GM12878 (cell line): ENCODE results near the gene NDOR1. TPM values are rescaled to one million over a fixed set of nuclear protein-coding genes. Genes with fewer than 3 reads are reported as not detected.

Source experiments
- DPF2 ChIP-seq: fragments of 450-650 bp; IDR thresholded peaks from 2 replicates; pipeline ENCODE4 v1.6.1; 2017; ENCODE audit warnings: mild to moderate bottlenecking
- EGR1 ChIP-seq, 2 experiments: IDR thresholded peaks; 1 replicate in 1 of 2; 2 replicates in 1 of 2; pipeline ENCODE4 v1.6.1; 2011 to 2012; ENCODE audit warnings: low read depth in 2 of 2, low read length in 2 of 2, borderline replicate concordance in 1 of 2, mild to moderate bottlenecking in 1 of 2, moderate library complexity in 1 of 2
- ELK1 ChIP-seq: IDR thresholded peaks from 2 replicates; pipeline ENCODE4 v1.6.1; 2012; ENCODE audit warnings: low read depth, low read length, improper control_type of control experiment
- ETV6 ChIP-seq, 2 experiments: fragments of 450-650 bp in 1 of 2; IDR thresholded peaks in 1 of 2; conservative IDR thresholded peaks in 1 of 2; 2 replicates each; pipeline ENCODE4 v1.6.1; 2014; ENCODE audit warnings: antibody characterized with exemption in 1 of 2, borderline replicate concordance in 1 of 2, low read depth in 1 of 2, mild to moderate bottlenecking in 1 of 2, moderate library complexity in 1 of 2
- FOXM1 ChIP-seq: IDR thresholded peaks from 2 replicates; pipeline ENCODE4 v1.6.1; 2012; ENCODE audit warnings: low read depth, mild to moderate bottlenecking, inconsistent platforms, low read length, moderate library complexity
- HDAC2 ChIP-seq: fragments of 200-600 bp; sonication (generic); IDR thresholded peaks from 2 replicates; pipeline ENCODE4 v1.6.1; 2017
- IKZF1 ChIP-seq: fragments of 450-650 bp; conservative IDR thresholded peaks from 2 replicates; pipeline ENCODE4 v1.6.1; 2017; ENCODE audit warnings: antibody characterized with exemption, mild to moderate bottlenecking
- KAT2A ChIP-seq: conservative IDR thresholded peaks from 2 replicates; pipeline ENCODE4 v1.6.1; 2011; ENCODE audit warnings: low read depth, low read length; ENCODE audit not compliant: control insufficient read depth
- POU2F2 ChIP-seq: IDR thresholded peaks from 3 replicates; pipeline ENCODE4 v1.6.1; 2011; ENCODE audit warnings: low read depth, mild to moderate bottlenecking, low read length, borderline replicate concordance
- RBBP5 ChIP-seq: fragments of 200-600 bp; sonication (generic); conservative IDR thresholded peaks from 2 replicates; pipeline ENCODE4 v1.6.1; 2016
- RELA ChIP-seq: fragments of 450-650 bp; IDR thresholded peaks from 2 replicates; pipeline ENCODE4 v1.8.0; 2014; ENCODE audit warnings: borderline replicate concordance; ENCODE audit not compliant: partially characterized antibody
- SP1 ChIP-seq: IDR thresholded peaks from one replicate; pipeline ENCODE4 v1.6.1; 2011; ENCODE audit warnings: low read depth, low read length
- SPI1 ChIP-seq: IDR thresholded peaks from 2 replicates; pipeline ENCODE4 v1.6.1; 2011; ENCODE audit warnings: low read depth, mild to moderate bottlenecking, low read length, moderate library complexity, borderline replicate concordance; ENCODE audit not compliant: insufficient read depth
- SREBF2 ChIP-seq: IDR thresholded peaks from 2 replicates; pipeline ENCODE4 v1.6.1; 2012; ENCODE audit warnings: mild to moderate bottlenecking, low read length
- TBL1XR1 ChIP-seq: IDR thresholded peaks from 2 replicates; pipeline ENCODE4 v1.6.1; 2012; ENCODE audit warnings: low read depth, low read length, improper control_type of control experiment
- ZNF274 ChIP-seq: IDR thresholded peaks from one replicate; pipeline ENCODE4 v1.8.0; 2011; ENCODE audit not compliant: insufficient read length, insufficient read depth
- polyA plus RNA-seq, 11 experiments: library from polyadenylated mRNA; depleted of rRNA in 4 of 11; unstranded in 6 of 11; stranded (reverse) in 5 of 11; fragments of >200 nt; fragmentation: Nextera tagmentation in 4 of 11; fragmentation: Illumina TruSeq in 1 of 11; extraction: Ambion mirVana in 4 of 11; extraction: Trizol in 1 of 11; gene quantifications; 1 replicate in 1 of 11; 2 replicates in 10 of 11; pipeline versions ENCODE4 v1.2.1 to v1.2.3, GENCODE V29; 2011 to 2016; ENCODE audit warnings: inconsistent platforms in 2 of 11, missing spikeins in 2 of 11, low read depth in 1 of 11
- total RNA-seq, 4 experiments: library from RNA; depleted of rRNA in 3 of 4; stranded (reverse); fragments of >200 nt in 3 of 4; fragmentation: Illumina TruSeq in 1 of 4; extraction: Trizol in 1 of 4; gene quantifications; 2 replicates each; pipeline versions ENCODE4 v1.2.1 to v1.2.3, GENCODE V29; 2013 to 2021
- TF ChIP-seq, protein P1 (sequence below): IDR thresholded peaks from 2 replicates; pipeline ENCODE4 v1.6.1; 2011; ENCODE audit warnings: borderline replicate concordance, low read depth, mild to moderate bottlenecking, moderate library complexity, mixed read lengths, low read length; ENCODE audit not compliant: insufficient read depth; ENCODE audit errors: extremely low read length
- TF ChIP-seq, protein P2 (sequence below): fragments of 450-650 bp; IDR thresholded peaks from 2 replicates; pipeline ENCODE4 v1.6.1; 2016; ENCODE audit warnings: mild to moderate bottlenecking, moderate library complexity, borderline replicate concordance
- TF ChIP-seq, protein P3 (sequence below): IDR thresholded peaks from 2 replicates; pipeline ENCODE4 v1.6.1; 2011; ENCODE audit warnings: low read depth, low read length, improper control_type of control experiment, borderline replicate concordance
- TF ChIP-seq, protein P4 (sequence below): IDR thresholded peaks from 2 replicates; pipeline ENCODE4 v1.6.1; 2012; ENCODE audit warnings: low read depth, low read length, improper control_type of control experiment

The NDOR1 gene
- total and polyA plus RNA-seq, 10 of the 15 experiments (the other 5 are each of a cell fraction or from before 2014, with no cell fraction given) = 0.04 to 32.9 (median 11.1) TPM

- TF ChIP-seq RBBP5 (no peak), SP1 (no peak), HDAC2 (0 out of 2 replicates have a peak, but pooled peaks have one; percentile 81), RELA (peak; percentile 56), POU2F2 (no peak; the same call in 2 of the 3 replicates), DPF2 (no peak; the same call in 1 of the 2 replicates), EGR1 (IDR thresholded peaks at IDR 0.05; ENCODE audit: borderline replicate concordance in 1 of 2, low read depth in 2 of 2, low read length in 2 of 2) (peak in 1 of 2 experiments; percentile 74; a peak in 2 of 3 replicates), KAT2A (no peak), TBL1XR1 (no peak), IKZF1 (peak; percentile 94), ELK1 (no peak), ETV6 (conservative IDR thresholded peaks at IDR 0.05 in 1 of 2, IDR thresholded peaks at IDR 0.05 in 1 of 2; ENCODE audit: borderline replicate concordance in 1 of 2, low read depth in 1 of 2) (no peak), ZNF274 (no peak), FOXM1 (no peak), SREBF2 (no peak), SPI1 (no peak)
- TF ChIP-seq, protein P1, sequence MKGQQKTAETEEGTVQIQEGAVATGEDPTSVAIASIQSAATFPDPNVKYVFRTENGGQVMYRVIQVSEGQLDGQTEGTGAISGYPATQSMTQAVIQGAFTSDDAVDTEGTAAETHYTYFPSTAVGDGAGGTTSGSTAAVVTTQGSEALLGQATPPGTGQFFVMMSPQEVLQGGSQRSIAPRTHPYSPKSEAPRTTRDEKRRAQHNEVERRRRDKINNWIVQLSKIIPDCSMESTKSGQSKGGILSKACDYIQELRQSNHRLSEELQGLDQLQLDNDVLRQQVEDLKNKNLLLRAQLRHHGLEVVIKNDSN = no peak
- TF ChIP-seq, protein P2, sequence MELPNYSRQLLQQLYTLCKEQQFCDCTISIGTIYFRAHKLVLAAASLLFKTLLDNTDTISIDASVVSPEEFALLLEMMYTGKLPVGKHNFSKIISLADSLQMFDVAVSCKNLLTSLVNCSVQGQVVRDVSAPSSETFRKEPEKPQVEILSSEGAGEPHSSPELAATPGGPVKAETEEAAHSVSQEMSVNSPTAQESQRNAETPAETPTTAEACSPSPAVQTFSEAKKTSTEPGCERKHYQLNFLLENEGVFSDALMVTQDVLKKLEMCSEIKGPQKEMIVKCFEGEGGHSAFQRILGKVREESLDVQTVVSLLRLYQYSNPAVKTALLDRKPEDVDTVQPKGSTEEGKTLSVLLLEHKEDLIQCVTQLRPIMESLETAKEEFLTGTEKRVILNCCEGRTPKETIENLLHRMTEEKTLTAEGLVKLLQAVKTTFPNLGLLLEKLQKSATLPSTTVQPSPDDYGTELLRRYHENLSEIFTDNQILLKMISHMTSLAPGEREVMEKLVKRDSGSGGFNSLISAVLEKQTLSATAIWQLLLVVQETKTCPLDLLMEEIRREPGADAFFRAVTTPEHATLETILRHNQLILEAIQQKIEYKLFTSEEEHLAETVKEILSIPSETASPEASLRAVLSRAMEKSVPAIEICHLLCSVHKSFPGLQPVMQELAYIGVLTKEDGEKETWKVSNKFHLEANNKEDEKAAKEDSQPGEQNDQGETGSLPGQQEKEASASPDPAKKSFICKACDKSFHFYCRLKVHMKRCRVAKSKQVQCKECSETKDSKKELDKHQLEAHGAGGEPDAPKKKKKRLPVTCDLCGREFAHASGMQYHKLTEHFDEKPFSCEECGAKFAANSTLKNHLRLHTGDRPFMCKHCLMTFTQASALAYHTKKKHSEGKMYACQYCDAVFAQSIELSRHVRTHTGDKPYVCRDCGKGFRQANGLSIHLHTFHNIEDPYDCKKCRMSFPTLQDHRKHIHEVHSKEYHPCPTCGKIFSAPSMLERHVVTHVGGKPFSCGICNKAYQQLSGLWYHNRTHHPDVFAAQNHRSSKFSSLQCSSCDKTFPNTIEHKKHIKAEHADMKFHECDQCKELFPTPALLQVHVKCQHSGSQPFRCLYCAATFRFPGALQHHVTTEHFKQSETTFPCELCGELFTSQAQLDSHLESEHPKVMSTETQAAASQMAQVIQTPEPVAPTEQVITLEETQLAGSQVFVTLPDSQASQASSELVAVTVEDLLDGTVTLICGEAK = no peak
- TF ChIP-seq, protein P3, sequence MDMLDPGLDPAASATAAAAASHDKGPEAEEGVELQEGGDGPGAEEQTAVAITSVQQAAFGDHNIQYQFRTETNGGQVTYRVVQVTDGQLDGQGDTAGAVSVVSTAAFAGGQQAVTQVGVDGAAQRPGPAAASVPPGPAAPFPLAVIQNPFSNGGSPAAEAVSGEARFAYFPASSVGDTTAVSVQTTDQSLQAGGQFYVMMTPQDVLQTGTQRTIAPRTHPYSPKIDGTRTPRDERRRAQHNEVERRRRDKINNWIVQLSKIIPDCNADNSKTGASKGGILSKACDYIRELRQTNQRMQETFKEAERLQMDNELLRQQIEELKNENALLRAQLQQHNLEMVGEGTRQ = peak; percentile 48
- TF ChIP-seq, protein P4, sequence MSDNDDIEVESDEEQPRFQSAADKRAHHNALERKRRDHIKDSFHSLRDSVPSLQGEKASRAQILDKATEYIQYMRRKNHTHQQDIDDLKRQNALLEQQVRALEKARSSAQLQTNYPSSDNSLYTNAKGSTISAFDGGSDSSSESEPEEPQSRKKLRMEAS = peak; percentile 78
These were observed 34.9 kb downstream of the NDOR1 start (continued) for GRCh38 chr9:137240318-137240840.
